Spleen (tissue), 7 donors: ENCODE data around the gene DACT3.

ENCODE experiments used
- CTCF ChIP-seq, 11 experiments: fragments of 200-600 bp in 7 of 11; fragments of 450-650 bp in 4 of 11; sonication (generic) in 4 of 11; IDR thresholded peaks in 8 of 11; conservative IDR thresholded peaks in 3 of 11; 1 replicate in 7 of 11; 2 replicates in 4 of 11; pipeline versions ENCODE4 v1.4.0 to v1.8.0; 2016 to 2021; ENCODE audit warnings: antibody characterized with exemption in 11 of 11, inconsistent platforms in 4 of 11, mild to moderate bottlenecking in 1 of 11
- POLR2AphosphoS5 ChIP-seq, 3 donors: sonication (generic); formaldehyde crosslinking; IDR thresholded peaks; one replicate each; pipeline ENCODE4 v1.5.1; 2017; ENCODE audit warnings: antibody characterized with exemption in 3 of 3
- donor health status: DM: no; HTN: no; CAD: no; lungs with moderate emphysema.
- donor health status: DM: no; HTN: no; CAD: no.
- donor health status: DM: no; HTN: no; CAD: no.

GRCh38 chr19:46615966-46616365 lies 45.0 kb downstream of the DACT3 start:
- TF ChIP-seq POLR2AphosphoS5 (IDR thresholded peaks at IDR 0.05) (no peak), CTCF (IDR thresholded peaks at IDR 0.05 in 8 of 11, conservative IDR thresholded peaks at IDR 0.05 in 3 of 11) (no peak)
